Islet precursor cell (in vitro differentiated cells): ENCODE data around the gene TMEM130.

Source experiments
- DNase-seq: peaks from one replicate; pipeline ENCODE4 v3.0.0-alpha.2; 2018

TMEM130 gene

DNA sequence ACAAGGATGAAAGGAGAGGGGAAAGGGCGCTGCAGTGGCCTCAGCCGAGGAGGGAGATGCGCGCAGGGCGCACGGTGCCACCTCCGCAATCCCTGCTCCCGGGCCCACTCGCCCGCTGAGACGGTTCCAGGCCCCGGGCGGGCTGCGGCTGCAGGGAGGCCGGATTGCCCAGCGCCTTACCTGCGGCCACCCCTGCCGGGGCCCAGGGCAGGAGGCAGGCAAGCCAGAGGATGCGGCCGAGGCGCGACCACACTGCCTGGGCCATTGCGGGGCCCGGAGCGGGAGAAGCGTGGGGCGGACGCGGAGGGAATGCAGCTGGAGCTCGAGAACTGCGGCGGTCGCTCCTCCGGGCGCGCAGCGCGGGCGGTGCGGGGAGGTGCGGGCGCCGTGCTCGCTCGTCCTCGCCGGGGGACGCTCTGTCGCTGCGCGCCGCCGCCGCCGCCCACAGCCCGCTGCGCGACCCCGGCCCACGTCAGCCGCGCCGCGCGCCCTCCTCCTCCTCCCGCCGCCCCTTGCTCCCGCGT lies at the start of gene TMEM130:
Gene TMEM130 (minus strand): TSS at position 418 of the 524 bp plus-strand sequence. CDS start 153 bp downstream, at position 265.
- peak; percentile 58 for DNase-seq

DNA sequence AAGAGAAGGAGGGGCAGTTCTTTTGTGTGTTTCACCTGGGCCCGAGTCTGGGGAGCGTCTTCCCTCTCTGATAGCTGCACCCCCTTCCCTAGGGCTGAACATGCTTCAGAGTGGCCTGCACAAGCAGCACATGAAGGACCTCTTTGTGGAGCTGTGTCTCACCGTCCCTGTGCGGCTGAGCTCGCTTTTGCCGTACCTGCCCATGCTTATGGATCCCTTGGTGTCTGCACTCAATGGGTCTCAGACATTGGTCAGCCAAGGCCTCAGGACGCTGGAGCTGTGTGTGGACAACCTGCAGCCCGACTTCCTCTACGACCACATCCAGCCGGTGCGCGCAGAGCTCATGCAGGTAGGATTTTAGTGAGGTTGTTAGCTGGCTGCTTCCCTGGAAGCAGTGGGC lies 47.5 kb upstream of the TMEM130 start:
- DNase-seq, result no peak

DNA sequence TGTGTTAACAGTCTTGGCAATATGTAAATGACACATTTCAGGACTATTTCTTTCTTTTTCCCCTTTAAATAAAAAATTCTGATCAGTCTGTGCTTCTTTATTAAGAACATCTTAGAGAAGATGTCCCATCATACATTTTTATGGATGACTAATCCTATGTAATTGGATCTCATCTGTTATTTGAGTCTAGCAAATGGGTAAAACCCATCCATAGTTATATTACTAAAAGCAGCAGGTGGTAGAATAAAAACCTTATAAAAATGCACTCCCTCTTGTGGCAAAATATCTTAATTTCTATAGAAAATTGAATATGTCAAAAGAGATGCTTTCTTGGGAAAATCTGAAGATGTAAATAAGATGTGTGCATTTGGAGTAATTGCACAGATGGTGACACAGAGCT lies 43.8 kb upstream of the TMEM130 start:
- no peak for DNase-seq

- no peak for DNase-seq
These were observed 43.2 kb upstream of the TMEM130 start for GRCh38 chr7:98913026-98913425.

DNA sequence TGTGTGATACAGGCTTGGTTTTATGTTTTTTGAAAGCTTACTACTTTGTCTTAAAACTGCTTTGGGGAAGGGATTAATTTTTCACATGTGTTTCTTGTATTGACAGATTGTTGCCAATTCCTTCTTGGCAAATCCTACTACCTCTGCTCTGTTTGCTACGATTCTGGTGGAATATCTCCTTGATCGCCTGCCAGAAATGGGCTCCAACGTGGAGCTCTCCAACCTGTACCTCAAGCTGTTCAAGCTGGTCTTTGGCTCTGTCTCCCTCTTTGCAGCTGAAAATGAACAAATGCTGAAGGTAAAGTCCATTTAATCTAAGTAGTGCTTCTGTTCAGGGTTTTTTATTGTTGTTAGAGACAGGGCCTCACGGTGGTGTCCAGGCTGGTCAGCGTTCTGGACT lies 42.1 kb upstream of the TMEM130 start:
- DNase-seq, result no peak

DNA sequence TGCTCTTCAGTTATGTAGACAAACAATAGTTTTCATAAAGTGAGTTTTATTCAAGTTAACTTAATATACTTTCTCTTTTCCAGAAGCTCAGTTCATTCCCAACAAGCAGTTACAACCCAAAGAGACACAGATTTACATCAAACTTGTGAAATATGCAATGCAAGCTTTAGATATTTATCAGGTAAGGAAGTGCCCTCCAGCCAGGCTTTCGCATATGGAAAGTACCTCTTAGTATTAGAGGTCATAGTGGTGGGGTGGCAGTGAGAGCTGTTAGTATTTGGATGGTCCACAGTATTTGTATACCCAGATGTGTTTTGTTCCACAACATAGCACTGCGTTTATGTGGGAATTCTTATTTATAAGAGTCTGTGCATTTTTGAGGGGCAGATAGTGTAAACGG lies 40.6 kb upstream of the TMEM130 start:
- DNase-seq, result no peak

DNA sequence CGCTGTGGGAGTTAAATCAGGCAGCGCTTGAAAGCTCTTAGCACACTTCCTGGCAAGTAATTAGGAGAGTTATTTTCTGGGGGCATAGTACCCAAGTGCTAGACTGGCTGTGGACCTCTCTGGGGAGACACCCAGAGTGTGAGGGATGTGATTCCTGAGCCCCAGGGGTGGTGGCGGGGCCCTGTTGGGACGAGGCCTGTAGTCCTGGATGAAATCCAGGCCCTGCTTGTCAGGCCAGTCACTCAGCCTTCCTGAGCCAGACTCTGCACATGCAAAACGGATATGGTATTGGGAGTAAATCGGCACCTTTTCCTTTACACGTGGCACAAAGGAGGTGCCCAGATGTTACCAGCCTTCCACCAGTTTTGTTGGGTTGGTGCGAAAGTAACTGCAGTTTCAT lies 39.7 kb upstream of the TMEM130 start:
- DNase-seq, result no peak

GRCh38 chr7:98908585-98908984 lies 38.8 kb upstream of the TMEM130 start:
- no peak for DNase-seq

- no peak for DNase-seq
These were observed 37.8 kb upstream of the TMEM130 start for GRCh38 chr7:98907570-98907969.

GRCh38 chr7:98903246-98903645 lies 33.4 kb upstream of the TMEM130 start:
- no peak for DNase-seq

GRCh38 chr7:98902523-98902922 lies 32.7 kb upstream of the TMEM130 start:
- DNase-seq, result no peak

DNA sequence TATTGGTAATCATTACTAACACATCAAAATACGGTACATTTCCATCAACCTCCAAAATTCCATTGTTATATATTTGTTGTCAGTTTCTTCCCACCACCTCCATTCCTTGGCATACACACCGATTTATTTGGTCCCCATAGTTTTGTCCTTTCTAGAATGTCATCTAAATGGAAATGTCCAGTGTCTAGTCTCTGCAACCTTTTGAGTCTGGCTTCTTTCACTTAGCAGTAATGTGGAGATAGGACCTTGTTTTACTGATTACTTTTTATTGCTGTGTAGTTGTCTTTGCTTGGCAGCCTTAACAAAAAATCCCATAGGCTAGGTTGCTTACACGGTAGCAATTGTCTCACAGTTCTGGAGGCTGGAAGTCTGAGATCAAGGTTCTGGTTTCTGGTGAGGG lies 31.0 kb upstream of the TMEM130 start:
- DNase-seq, result no peak

- no peak for DNase-seq
These were observed 30.0 kb upstream of the TMEM130 start for GRCh38 chr7:98899816-98900215.

- DNase-seq, result no peak
These were observed 22.8 kb upstream of the TMEM130 start for GRCh38 chr7:98892609-98893008.

DNA sequence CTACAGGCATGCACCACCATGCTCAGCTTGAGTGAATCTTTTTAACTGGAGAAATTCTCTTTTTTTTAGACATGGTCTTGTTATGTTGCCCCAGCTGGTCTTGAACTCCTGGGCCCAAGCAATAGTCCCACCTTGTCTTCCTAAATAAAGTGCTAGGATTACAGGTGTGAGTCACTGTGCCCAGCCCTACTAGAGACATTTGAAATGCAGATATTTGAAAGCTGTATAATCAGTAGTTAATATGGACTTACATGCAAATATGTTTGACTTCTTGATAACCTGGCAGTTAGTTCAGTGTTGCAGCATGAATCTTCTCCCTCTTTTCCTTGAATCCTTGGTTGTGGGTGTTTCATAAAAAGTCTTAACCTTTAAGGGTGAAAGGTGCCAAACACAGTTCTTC lies 17.2 kb upstream of the TMEM130 start:
- peak; percentile 14 for DNase-seq

GRCh38 chr7:98884416-98884815 lies 14.6 kb upstream of the TMEM130 start:
- DNase-seq, result no peak

DNA sequence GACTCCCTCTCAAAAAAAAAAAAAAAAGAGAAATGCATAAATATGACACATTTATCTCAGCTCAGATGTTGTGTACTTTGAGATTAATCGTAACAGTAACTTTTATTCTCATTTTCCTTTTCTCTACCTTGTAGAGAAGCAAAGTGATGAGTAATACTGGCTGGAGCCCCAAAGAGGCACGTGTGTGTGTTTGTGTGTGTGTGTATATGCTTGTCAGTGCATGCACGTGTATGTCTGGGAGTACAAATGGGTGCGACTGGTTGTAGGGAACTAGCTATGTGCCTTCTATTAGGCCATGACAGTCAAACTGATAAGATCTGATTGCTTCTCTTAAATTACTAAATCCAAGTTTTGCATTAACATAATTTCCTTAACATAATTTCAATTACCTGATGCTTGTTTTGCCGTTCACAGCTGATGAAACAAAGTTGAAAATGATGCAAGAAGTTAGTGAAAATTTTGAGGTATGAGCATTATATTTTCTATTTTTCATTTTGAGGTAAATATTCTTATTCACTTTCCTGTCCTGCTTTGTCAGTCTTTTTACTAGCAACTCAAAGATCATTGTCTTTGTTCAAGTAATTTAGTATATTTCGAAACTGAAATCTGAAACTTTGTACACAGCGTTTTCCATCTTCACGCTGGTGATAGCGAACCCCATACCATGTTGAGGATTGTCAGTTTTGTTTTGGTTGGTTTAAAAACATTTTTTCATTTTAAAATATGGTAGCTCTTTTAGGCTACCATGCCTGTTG lies 11.9 kb upstream of the TMEM130 start:
- DNase-seq, result no peak

GRCh38 chr7:98880485-98880884 lies 10.7 kb upstream of the TMEM130 start:
- DNase-seq, result no peak

GRCh38 chr7:98879979-98880315 lies 10.1 kb upstream of the TMEM130 start:
- no peak for DNase-seq

DNA sequence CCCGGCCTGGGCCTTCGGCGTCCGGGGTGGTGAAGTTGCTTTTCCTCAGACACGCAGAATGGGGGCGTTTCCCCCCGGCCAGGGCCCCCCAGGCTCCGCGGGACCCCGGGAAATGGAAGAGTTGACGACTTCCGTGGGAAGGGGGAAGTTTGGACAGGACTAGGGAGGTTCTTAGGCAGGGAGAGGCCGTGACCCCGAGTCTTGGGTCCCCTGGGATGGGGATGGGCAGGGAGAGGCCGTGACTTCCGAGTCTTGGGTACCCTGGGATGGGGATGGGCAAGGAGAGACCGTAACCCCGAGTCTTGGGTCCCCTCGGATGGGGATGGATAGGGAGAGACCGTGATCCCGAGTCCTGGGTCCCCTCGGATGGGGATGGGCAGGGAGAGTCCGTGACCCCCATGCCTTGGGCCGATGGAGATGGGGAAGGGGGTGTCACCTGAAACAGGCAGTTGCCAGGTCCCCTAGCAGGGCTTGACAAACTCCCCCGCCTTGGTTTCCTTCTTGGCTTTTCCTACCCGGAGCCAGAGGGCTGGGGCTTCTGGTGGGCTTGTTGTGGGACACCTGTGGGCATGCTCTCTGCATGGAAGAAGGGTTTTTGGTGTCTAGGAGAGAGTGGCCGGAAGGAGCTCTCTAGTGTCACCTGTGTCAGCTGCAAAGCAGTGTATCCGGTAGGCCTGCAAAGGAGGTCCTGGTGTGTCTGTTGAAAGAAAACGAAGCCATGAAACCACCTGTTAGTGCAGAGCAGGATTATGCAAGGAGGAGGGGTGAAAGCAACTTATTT lies 9.6 kb upstream of the TMEM130 start:
- peak; percentile 74 for DNase-seq

- DNase-seq, result peak; percentile 86
These were observed 8.8 kb upstream of the TMEM130 start, which contains the start of gene TRRAP for GRCh38 chr7:98878365-98879197. TSS of gene TRRAP (plus strand) at chr7:98878532. CDS start at chr7:98881151, 2,619 bp downstream.

- no peak for DNase-seq
These were observed 8.0 kb upstream of the TMEM130 start for GRCh38 chr7:98877692-98878364.

GRCh38 chr7:98877146-98877545 lies 7.3 kb upstream of the TMEM130 start:
- DNase-seq, result no peak
